Heart left ventricle (tissue), 16 donors: ENCODE data around the gene LHFPL3. TPM values are rescaled to one million over a fixed set of nuclear protein-coding genes. Genes with fewer than 3 reads are reported as not detected.

Experiments
- ATAC-seq, 4 donors: fragments of 200-7000 bp; cut with Tn5 transposase; one replicate each; pipeline ENCODE4 v1.9.1; 2020 to 2022; ENCODE audit warnings: moderate library complexity in 4 of 4, mild to moderate bottlenecking in 3 of 4, moderate number of reproducible peaks in 1 of 4
- DNase-seq, 5 donors: peaks; one replicate each; pipeline ENCODE4 v3.0.0-alpha.2; 2020
- H3K27ac ChIP-seq, 12 donors: fragments of 200-600 bp; sonication (generic) in 4 of 12; one replicate each; pipeline versions ENCODE4 v1.5.0 to v1.8.0; 2016 to 2022; ENCODE audit warnings: mild to moderate bottlenecking in 2 of 12
- H3K27me3 ChIP-seq, 9 donors: fragments of 200-600 bp; sonication (generic) in 2 of 9; one replicate each; pipeline versions ENCODE4 v1.5.1 to v1.8.0; 2016 to 2022; ENCODE audit warnings: mild to moderate bottlenecking in 3 of 9
- H3K36me3 ChIP-seq, 9 donors: fragments of 200-600 bp; sonication (generic) in 2 of 9; one replicate each; pipeline versions ENCODE4 v1.5.0 to v1.8.0; 2018 to 2022; ENCODE audit warnings: mild to moderate bottlenecking in 2 of 9
- H3K4me1 ChIP-seq, 12 donors: fragments of 200-600 bp; sonication (generic) in 4 of 12; one replicate each; pipeline versions ENCODE4 v1.5.0 to v1.8.0; 2016 to 2022; ENCODE audit warnings: mild to moderate bottlenecking in 3 of 12
- H3K4me3 ChIP-seq, 12 donors: fragments of 200-600 bp; sonication (generic) in 4 of 12; one replicate each; pipeline versions ENCODE4 v1.5.0 to v1.8.0; 2017 to 2022; ENCODE audit warnings: mild to moderate bottlenecking in 9 of 12, moderate library complexity in 4 of 12
- H3K9me3 ChIP-seq, 12 donors: fragments of 200-600 bp; sonication (generic) in 4 of 12; one replicate each; pipeline versions ENCODE4 v1.5.0 to v1.8.0; 2016 to 2022; ENCODE audit warnings: mild to moderate bottlenecking in 1 of 12
- CTCF ChIP-seq, 12 donors: fragments of 200-600 bp; sonication (generic) in 4 of 12; IDR thresholded peaks; one replicate each; pipeline versions ENCODE4 v1.5.0 to v1.8.0; 2018 to 2022; ENCODE audit warnings: antibody characterized with exemption in 12 of 12, mild to moderate bottlenecking in 5 of 12
- POLR2A ChIP-seq, 2 donors: fragments of 450-650 bp; IDR thresholded peaks; one replicate each; pipeline ENCODE4 v1.6.1; 2017; ENCODE audit warnings: antibody characterized with exemption in 2 of 2, mild to moderate bottlenecking in 2 of 2, moderate library complexity in 2 of 2
- WGBS, 4 donors: extraction: QIAGEN DNeasy Blood & Tissue Kit in 2 of 4; methylation state at CpG; one replicate each; pipeline versions ENCODE4 v1.1.5 to v1.1.7; 2013 to 2018; 5-methylcytosine and 5-hydroxymethylcytosine counted together
- intact Hi-C, 10 donors: fragments of 100-400 bp; cut with DNase I; formaldehyde crosslinking; loops; one replicate each; pipeline versions ENCODE4 v1.11.1 to v1.14.2; 2022
- polyA plus RNA-seq, 2 donors: library from polyadenylated mRNA; stranded (reverse); fragments of 200-250 nt; gene quantifications; one replicate each; pipeline ENCODE4 v1.2.3, GENCODE V29; 2013
- total RNA-seq, 9 donors: library from RNA; depleted of rRNA in 2 of 9; stranded (reverse); fragments of >200 nt in 2 of 9; fragmentation: NEBNext Ultra II Directional in 3 of 9; extraction: Animal tissue kit (Norgen Biotek cat#: 25700) in 3 of 9; gene quantifications; one replicate each; pipeline versions ENCODE4 v1.1.0 to v1.2.4, GENCODE V29; 2016 to 2023
- donor health status: ischemic (EF 13 %, LVEDD 7.1; RV severe dilation, severe dysfunction).
- donor health status: healthy with polysubstance abuse.
- donor health status: DM: no; HTN: yes; CAD: no.
- donor health status: DM: no; HTN: no; CAD: no.
- donor health status: ischemic (EF 25% LVEDD 6.9; RV normal size, moderate dysfunction).
- donor health status: ischemic (EF 25% LVEDD 5.7; RV mildly dilated, moderate dysfunction).
- donor health status: healthy.
- donor health status: DM: yes; HTN: yes; CAD: no.
- donor health status: ischemic (EF 35%, LVEDD 5.7; RV mildly dilated, moderate dysfunction).
- donor health status: nonischemic (EF 11% LVEDD 7.7; RV severe dilation, severe dysfunction).
- donor health status: DM: yes; HTN: yes; CAD: no.
- donor health status: PGD.
- donor health status: ischemic (EF 29% LVEDD 5.4; RV normal size, mild dysfunction).
- donor health status: nonischemic (EF 23%, LVEDD 6.1; RV moderate dilation, normal function).

Gene LHFPL3
- total and polyA plus RNA-seq, 11 donors: not detected

- TF ChIP-seq CTCF (IDR thresholded peaks at IDR 0.05): no peak
- no peak for TF ChIP-seq POLR2A (IDR thresholded peaks at IDR 0.05)
- Histone ChIP-seq H3K27me3 (peaks cover 0 to 35% (median 4%) of the 10 kb centered on the region in 9 donors), H3K4me3 (no peak overlapping the region), H3K36me3 (no peaks in the 10 kb centered on the region), H3K9me3 (peaks cover 0 to 9% (median 0%) of the 10 kb centered on the region in 12 donors), H3K4me1 (peaks cover 0 to 3% (median 0%) of the 10 kb centered on the region in 12 donors), H3K27ac (no peak overlapping the region)
- WGBS, 4 donors: 35 to 44% (median 40%) methylated on average over 5 of the region's 5 CpGs
- peak in 2 of 4 donors; percentile 47 to 70 for ATAC-seq
- intact Hi-C loops: no loop called here
- DNase-seq: peak in 1 of 5 donors; percentile 51
These were observed 533.5 kb downstream of the LHFPL3 start for GRCh38 chr7:104861729-104862390.

GRCh38 chr7:104862719-104863118 is 534.3 kb downstream of the LHFPL3 start:
- H3K27me3 ChIP-seq: peaks cover 0 to 35% (median 4%) of the 10 kb centered on the region in 9 donors
- no peak overlapping the region for H3K27ac ChIP-seq
- DNase-seq: no peak
- no peaks in the 10 kb centered on the region for H3K36me3 ChIP-seq
- WGBS, 4 donors: 56 to 65% (median 59%) methylated on average over 7 of the region's 7 CpGs
- peaks cover 0 to 3% (median 0%) of the 10 kb centered on the region in 12 donors for H3K4me1 ChIP-seq
- ATAC-seq: no peak
- H3K4me3 ChIP-seq: no peak overlapping the region
- intact Hi-C loops: no loop called here
- TF ChIP-seq CTCF (IDR thresholded peaks at IDR 0.05) (no peak), POLR2A (IDR thresholded peaks at IDR 0.05) (no peak)
- H3K9me3 ChIP-seq: peaks cover 0 to 9% (median 0%) of the 10 kb centered on the region in 12 donors

- intact Hi-C loops: no loop called here
- TF ChIP-seq CTCF (IDR thresholded peaks at IDR 0.05): no peak
- TF ChIP-seq POLR2A (IDR thresholded peaks at IDR 0.05): no peak
- no peaks in the 10 kb centered on the region for H3K36me3 ChIP-seq
- peak overlapping the region in 1 of 12 donors; percentile 20 for H3K4me3 ChIP-seq
- ATAC-seq (no peak), DNase-seq (no peak)
- H3K27me3 ChIP-seq: no peaks in the 10 kb centered on the region
- no peaks in the 10 kb centered on the region for H3K9me3 ChIP-seq
- 56 to 74% (median 67%) methylated on average over 10 of the region's 10 CpGs for WGBS, 4 donors
- H3K4me1 ChIP-seq: no peaks in the 10 kb centered on the region
- H3K27ac ChIP-seq: no peak overlapping the region
These were observed 545.0 kb downstream of the LHFPL3 start for GRCh38 chr7:104873401-104873800.

- TF ChIP-seq CTCF (IDR thresholded peaks at IDR 0.05) (no peak), POLR2A (IDR thresholded peaks at IDR 0.05) (no peak)
- intact Hi-C loops: no loop called here
- no peak for ATAC-seq
- no peaks in the 10 kb centered on the region for H3K27me3 ChIP-seq
- no peaks in the 10 kb centered on the region for H3K36me3 ChIP-seq
- peaks cover 0 to 20% (median 5%) of the 10 kb centered on the region in 12 donors for H3K9me3 ChIP-seq
- H3K27ac ChIP-seq: no peak overlapping the region
- WGBS, 4 donors: 63 to 78% (median 76%) methylated on average over 3 of the region's 3 CpGs
- DNase-seq: no peak
- H3K4me1 ChIP-seq: peaks cover 0 to 11% (median 6%) of the 10 kb centered on the region in 12 donors
- H3K4me3 ChIP-seq: no peak overlapping the region
These were observed 550.2 kb downstream of the LHFPL3 start for GRCh38 chr7:104878577-104878976.
